Subcutaneous adipose tissue (tissue), 4 donors: Measurements from ENCODE around the gene TMEM184A. TPM values are rescaled to one million over a fixed set of nuclear protein-coding genes. Genes with fewer than 3 reads are reported as not detected.

ENCODE experiments used
- total RNA-seq, 4 donors: library from RNA; depleted of rRNA; stranded (reverse); fragments of >200 nt; gene quantifications; one replicate each; pipeline ENCODE4 v1.1.0, GENCODE V29; 2016
- TF ChIP-seq, protein P1 (sequence below): fragments of 450-650 bp; IDR thresholded peaks from one replicate; pipeline ENCODE4 v1.5.1; 2016; ENCODE audit warnings: low read depth, mild to moderate bottlenecking, control low read depth, antibody characterized with exemption, moderate library complexity

TMEM184A gene
- total RNA-seq, 4 donors from 2014 or later, result under 0.01 to 0.17 TPM; not detected in 2

GRCh38 chr7:1543826-1544177, 12.2 kb downstream of the TMEM184A start:
- TF ChIP-seq, protein P1, sequence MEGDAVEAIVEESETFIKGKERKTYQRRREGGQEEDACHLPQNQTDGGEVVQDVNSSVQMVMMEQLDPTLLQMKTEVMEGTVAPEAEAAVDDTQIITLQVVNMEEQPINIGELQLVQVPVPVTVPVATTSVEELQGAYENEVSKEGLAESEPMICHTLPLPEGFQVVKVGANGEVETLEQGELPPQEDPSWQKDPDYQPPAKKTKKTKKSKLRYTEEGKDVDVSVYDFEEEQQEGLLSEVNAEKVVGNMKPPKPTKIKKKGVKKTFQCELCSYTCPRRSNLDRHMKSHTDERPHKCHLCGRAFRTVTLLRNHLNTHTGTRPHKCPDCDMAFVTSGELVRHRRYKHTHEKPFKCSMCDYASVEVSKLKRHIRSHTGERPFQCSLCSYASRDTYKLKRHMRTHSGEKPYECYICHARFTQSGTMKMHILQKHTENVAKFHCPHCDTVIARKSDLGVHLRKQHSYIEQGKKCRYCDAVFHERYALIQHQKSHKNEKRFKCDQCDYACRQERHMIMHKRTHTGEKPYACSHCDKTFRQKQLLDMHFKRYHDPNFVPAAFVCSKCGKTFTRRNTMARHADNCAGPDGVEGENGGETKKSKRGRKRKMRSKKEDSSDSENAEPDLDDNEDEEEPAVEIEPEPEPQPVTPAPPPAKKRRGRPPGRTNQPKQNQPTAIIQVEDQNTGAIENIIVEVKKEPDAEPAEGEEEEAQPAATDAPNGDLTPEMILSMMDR, result no peak

DNA sequence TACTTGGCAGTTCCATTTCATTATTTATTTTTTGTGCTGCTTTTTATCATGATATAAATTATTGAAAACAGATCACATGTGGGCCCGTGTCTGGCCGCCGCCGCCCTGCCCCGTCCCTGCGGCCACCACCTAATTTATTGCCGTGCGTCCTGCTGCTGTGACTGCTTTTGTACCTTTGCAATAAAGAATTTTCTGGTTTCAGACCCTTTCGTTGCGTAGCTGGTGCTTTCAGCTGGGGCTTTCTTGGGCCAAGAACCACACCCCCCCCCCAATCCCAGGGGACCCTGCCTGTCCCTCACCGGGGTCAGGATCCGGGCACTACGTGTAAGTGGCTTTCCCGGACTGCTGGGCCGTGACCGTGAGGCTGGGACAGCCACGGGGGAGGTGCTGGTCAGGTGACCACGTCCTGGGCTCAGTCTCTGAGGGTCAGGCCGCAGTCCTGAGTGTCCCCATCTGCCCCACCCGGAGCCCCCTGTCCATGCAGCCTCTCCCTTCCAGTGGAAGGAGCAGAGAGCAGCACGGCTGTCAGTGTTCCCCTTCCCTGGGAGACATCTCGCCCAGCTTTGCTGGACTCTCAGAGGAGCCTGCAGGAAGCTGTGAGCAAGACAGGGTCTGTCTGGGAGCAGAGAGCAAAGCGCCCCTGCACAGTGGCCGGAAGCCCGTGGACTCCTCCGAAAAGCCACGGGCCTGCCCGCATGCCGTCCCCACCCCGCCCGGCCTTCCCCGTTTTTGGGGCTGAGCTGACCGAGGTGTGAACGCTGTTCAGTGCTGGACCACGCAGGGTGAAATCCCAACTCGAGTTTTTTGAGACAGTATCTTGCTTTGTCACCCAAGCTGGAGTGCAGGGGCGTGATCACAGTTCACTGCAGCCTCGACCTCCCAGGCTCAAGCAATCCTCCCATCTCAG, 12.9 kb downstream of the TMEM184A start:
- TF ChIP-seq, protein P1, result no peak

- TF ChIP-seq, protein P1, result no peak
Measured at GRCh38 chr7:1542329-1542728, 13.7 kb downstream of the TMEM184A start.

- TF ChIP-seq, protein P1, result no peak
Measured at GRCh38 chr7:1541431-1542162, 14.4 kb downstream of the TMEM184A start.

GRCh38 chr7:1540776-1541271, 15.2 kb downstream of the TMEM184A start:
- TF ChIP-seq, protein P1, result no peak

- TF ChIP-seq, protein P1, result no peak
Measured at GRCh38 chr7:1539882-1540775, 15.9 kb downstream of the TMEM184A start.
